ENCODE data around the gene CHRNA3. TPM values are rescaled to one million over a fixed set of nuclear protein-coding genes. Genes with fewer than 3 reads are reported as not detected.

Gene CHRNA3
- total RNA-seq, 4 donors from 2014 or later = 1.00 to 6.0 (median 3.4) TPM

GRCh38 chr15:78598348-78598747, 22.4 kb downstream of the CHRNA3 start:
- Histone ChIP-seq H3K36me3 (no peaks in the 10 kb centered on the region), H3K27ac (no peak overlapping the region), H3K27me3 (no peaks in the 10 kb centered on the region), H3K9me3 (no peaks in the 10 kb centered on the region), H3K4me1 (no peaks in the 10 kb centered on the region), H3K4me3 (no peak overlapping the region)
- intact Hi-C loops (cut with DNase I; ENCODE audit: low total_unique reads) = no loop called here
- 91 to 93% methylated on average over 3 of the region's 3 CpGs for WGBS, 2 donors (ENCODE audit: low coverage in 1 of 2)
- TF ChIP-seq POLR2AphosphoS5 (IDR thresholded peaks at IDR 0.05) (no peak), POLR2A (IDR thresholded peaks at IDR 0.05) (no peak), EP300 (IDR thresholded peaks at IDR 0.05; ENCODE audit: low read depth) (no peak)
- TF ChIP-seq, protein P1, sequence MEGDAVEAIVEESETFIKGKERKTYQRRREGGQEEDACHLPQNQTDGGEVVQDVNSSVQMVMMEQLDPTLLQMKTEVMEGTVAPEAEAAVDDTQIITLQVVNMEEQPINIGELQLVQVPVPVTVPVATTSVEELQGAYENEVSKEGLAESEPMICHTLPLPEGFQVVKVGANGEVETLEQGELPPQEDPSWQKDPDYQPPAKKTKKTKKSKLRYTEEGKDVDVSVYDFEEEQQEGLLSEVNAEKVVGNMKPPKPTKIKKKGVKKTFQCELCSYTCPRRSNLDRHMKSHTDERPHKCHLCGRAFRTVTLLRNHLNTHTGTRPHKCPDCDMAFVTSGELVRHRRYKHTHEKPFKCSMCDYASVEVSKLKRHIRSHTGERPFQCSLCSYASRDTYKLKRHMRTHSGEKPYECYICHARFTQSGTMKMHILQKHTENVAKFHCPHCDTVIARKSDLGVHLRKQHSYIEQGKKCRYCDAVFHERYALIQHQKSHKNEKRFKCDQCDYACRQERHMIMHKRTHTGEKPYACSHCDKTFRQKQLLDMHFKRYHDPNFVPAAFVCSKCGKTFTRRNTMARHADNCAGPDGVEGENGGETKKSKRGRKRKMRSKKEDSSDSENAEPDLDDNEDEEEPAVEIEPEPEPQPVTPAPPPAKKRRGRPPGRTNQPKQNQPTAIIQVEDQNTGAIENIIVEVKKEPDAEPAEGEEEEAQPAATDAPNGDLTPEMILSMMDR (IDR thresholded peaks at IDR 0.05) = no peak
- DNase-seq = no peak
- in situ Hi-C loops (cut with MboI; ENCODE audit: low pct_ligation_motif_present in 1 of 4, low pct_unique_long_range_greater_than_20kb in 1 of 4, low sequenced_read_pairs in 3 of 4) = no loop called here

DNA sequence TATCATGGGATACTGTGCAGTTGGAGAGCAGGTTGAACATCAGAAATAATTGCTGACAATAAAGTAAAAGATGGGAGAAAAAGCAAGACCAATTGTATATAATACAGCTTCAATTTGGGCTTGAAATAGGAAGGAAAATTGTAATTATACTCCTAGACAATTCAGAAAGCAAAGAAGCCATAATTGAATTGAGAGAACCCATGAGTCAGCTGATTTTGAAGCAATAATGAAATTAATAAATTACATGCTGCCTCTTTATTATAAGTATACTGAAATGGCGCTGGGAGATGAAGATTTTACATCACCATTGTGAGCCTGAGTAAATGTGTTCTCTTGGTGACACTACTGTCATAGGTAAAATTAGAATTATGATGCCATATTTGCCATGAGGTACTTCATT, 23.2 kb downstream of the CHRNA3 start:
- no peak overlapping the region for H3K27ac ChIP-seq
- H3K9me3 ChIP-seq = no peaks in the 10 kb centered on the region
- H3K36me3 ChIP-seq = no peaks in the 10 kb centered on the region
- intact Hi-C loops (cut with DNase I; ENCODE audit: low total_unique reads) = no loop called here
- no peak for DNase-seq
- TF ChIP-seq, protein P1 (IDR thresholded peaks at IDR 0.05) = no peak
- no peak for TF ChIP-seq POLR2A (IDR thresholded peaks at IDR 0.05)
- TF ChIP-seq EP300 (IDR thresholded peaks at IDR 0.05; ENCODE audit: low read depth) = no peak
- no peak for TF ChIP-seq POLR2AphosphoS5 (IDR thresholded peaks at IDR 0.05)
- in situ Hi-C loops (cut with MboI; ENCODE audit: low pct_ligation_motif_present in 1 of 4, low pct_unique_long_range_greater_than_20kb in 1 of 4, low sequenced_read_pairs in 3 of 4) = no loop called here
- 89 to 100% methylated on average over 1 of the region's 1 CpG for WGBS, 2 donors (ENCODE audit: low coverage in 1 of 2)
- H3K27me3 ChIP-seq = no peaks in the 10 kb centered on the region
- H3K4me1 ChIP-seq = no peaks in the 10 kb centered on the region
- H3K4me3 ChIP-seq = no peak overlapping the region

DNA sequence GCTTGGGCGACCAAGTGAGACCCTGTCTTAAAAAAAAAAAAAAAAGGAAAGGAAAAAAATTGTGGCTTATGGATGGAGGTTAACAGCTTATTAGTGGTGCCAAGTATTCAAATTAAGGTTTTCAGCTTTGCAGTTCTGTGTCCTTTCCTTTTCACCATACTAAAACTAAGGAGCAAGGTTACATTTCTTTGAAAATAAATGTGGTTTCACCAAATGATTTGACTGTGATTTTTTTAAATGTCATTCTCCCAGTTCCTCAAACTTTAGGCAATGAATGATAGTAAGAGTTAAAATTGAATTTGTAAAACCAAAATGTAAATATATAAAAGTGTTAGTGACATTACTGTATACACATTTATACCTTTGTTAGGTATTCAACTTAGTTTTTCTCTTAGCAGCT, 45.9 kb downstream of the CHRNA3 start:
- WGBS, 2 donors (ENCODE audit: low coverage in 1 of 2) = 93 to 100% methylated on average over 1 of the region's 1 CpG
- in situ Hi-C loops (cut with MboI; ENCODE audit: low pct_ligation_motif_present in 1 of 4, low pct_unique_long_range_greater_than_20kb in 1 of 4, low sequenced_read_pairs in 3 of 4) = no loop called here

GRCh38 chr15:78573416-78573815, 47.4 kb downstream of the CHRNA3 start:
- Histone ChIP-seq H3K27ac (no peak overlapping the region), H3K9me3 (no peaks in the 10 kb centered on the region), H3K4me3 (no peak overlapping the region), H3K4me1 (no peaks in the 10 kb centered on the region), H3K27me3 (no peaks in the 10 kb centered on the region), H3K36me3 (no peaks in the 10 kb centered on the region)
- in situ Hi-C loops (cut with MboI; ENCODE audit: low pct_ligation_motif_present in 1 of 4, low pct_unique_long_range_greater_than_20kb in 1 of 4, low sequenced_read_pairs in 3 of 4) = no loop called here
- 69 to 75% methylated on average over 4 of the region's 4 CpGs for WGBS, 2 donors (ENCODE audit: low coverage in 1 of 2)
- DNase-seq = no peak
- TF ChIP-seq EP300 (IDR thresholded peaks at IDR 0.05; ENCODE audit: low read depth) = no peak
- intact Hi-C loops (cut with DNase I; ENCODE audit: low total_unique reads) = no loop called here

More for the DNA sequence above, 45.9 kb downstream of the CHRNA3 start:
- H3K27ac ChIP-seq = no peak overlapping the region
- no peak overlapping the region for H3K4me3 ChIP-seq
- H3K36me3 ChIP-seq = no peaks in the 10 kb centered on the region
- no peaks in the 10 kb centered on the region for H3K27me3 ChIP-seq
- H3K9me3 ChIP-seq = no peaks in the 10 kb centered on the region
- DNase-seq = no peak
- TF ChIP-seq EP300 (IDR thresholded peaks at IDR 0.05; ENCODE audit: low read depth) (no peak), POLR2A (IDR thresholded peaks at IDR 0.05) (no peak), POLR2AphosphoS5 (IDR thresholded peaks at IDR 0.05) (no peak)
- TF ChIP-seq, protein P1 (IDR thresholded peaks at IDR 0.05) = no peak
- H3K4me1 ChIP-seq = no peaks in the 10 kb centered on the region
- intact Hi-C loops (cut with DNase I; ENCODE audit: low total_unique reads) = no loop called here

- no peak for DNase-seq
- intact Hi-C loops (cut with DNase I; ENCODE audit: low total_unique reads) = no loop called here
- Histone ChIP-seq H3K9me3 (no peaks in the 10 kb centered on the region), H3K36me3 (no peaks in the 10 kb centered on the region), H3K4me3 (no peak overlapping the region), H3K4me1 (peaks cover 0 to 5% (median 4%) of the 10 kb centered on the region in 4 donors), H3K27me3 (peaks cover 14% of the 10 kb centered on the region), H3K27ac (no peak overlapping the region)
- 75 to 81% methylated on average over 4 of the region's 4 CpGs for WGBS, 2 donors (ENCODE audit: low coverage in 1 of 2)
- in situ Hi-C loops (cut with MboI; ENCODE audit: low pct_ligation_motif_present in 1 of 4, low pct_unique_long_range_greater_than_20kb in 1 of 4, low sequenced_read_pairs in 3 of 4) = no loop called here
- no peak for TF ChIP-seq POLR2AphosphoS5 (IDR thresholded peaks at IDR 0.05)
- TF ChIP-seq POLR2A (IDR thresholded peaks at IDR 0.05) = no peak
- no peak for TF ChIP-seq EP300 (IDR thresholded peaks at IDR 0.05; ENCODE audit: low read depth)
- TF ChIP-seq, protein P1 (IDR thresholded peaks at IDR 0.05) = no peak
Measured at GRCh38 chr15:78571382-78571781, 49.4 kb downstream of the CHRNA3 start.

Data from transverse colon (tissue), 4 donors.